ENCODE results near the gene ERCC4. TPM values are rescaled to one million over a fixed set of nuclear protein-coding genes. Genes with fewer than 3 reads are reported as not detected.

The ERCC4 gene
- total and polyA plus RNA-seq, 2 of the 8 experiments (the other 6 are each of a cell fraction or from before 2014, with no cell fraction given): 1.6 to 13.2 TPM

GRCh38 chr16:13996778-13997288, 76.9 kb downstream of the ERCC4 start:
- Histone ChIP-seq H4K8ac (ENCODE audit: extremely low read depth, insufficient read depth, low read length) (no peak overlapping the region), H4K5ac (ENCODE audit: insufficient read length, low read depth, low read length) (no peak overlapping the region), H2AK5ac (ENCODE audit: low read depth, low read length) (no peak overlapping the region), H4K20me1 (replicated peaks in 1 of 2; ENCODE audit: control insufficient read depth in 1 of 2, insufficient read depth in 2 of 2, low read length in 2 of 2) (no peaks in the 10 kb centered on the region), H2BK12ac (ENCODE audit: low read depth, low read length) (no peak overlapping the region), H2BK15ac (ENCODE audit: low read length) (no peak overlapping the region), H3K79me2 (ENCODE audit: control insufficient read depth in 1 of 2, insufficient read depth in 2 of 2, low read length in 2 of 2) (no peaks in the 10 kb centered on the region), H3K18ac (ENCODE audit: extremely low read depth, low read length) (no peak overlapping the region), H3K27me3 (replicated peaks in 1 of 4; ENCODE audit: control insufficient read depth in 3 of 4, extremely low read depth in 1 of 4, insufficient read depth in 3 of 4, low read length in 3 of 4) (no peaks in the 10 kb centered on the region), H3K4me1 (replicated peaks in 1 of 4; ENCODE audit: control insufficient read depth in 3 of 4, insufficient read depth in 4 of 4, low read length in 3 of 4) (no peaks in the 10 kb centered on the region), H3K4me3 (ENCODE audit: extremely low read depth in 1 of 4, insufficient read depth in 2 of 4, low read depth in 3 of 4, low read length in 4 of 4) (no peak overlapping the region), H3K4ac (replicated peaks; ENCODE audit: insufficient read length, low read depth, low read length) (no peak overlapping the region), H3K23me2 (ENCODE audit: low read depth, low read length) (no peaks in the 10 kb centered on the region), H3K36me3 (ENCODE audit: control insufficient read depth in 2 of 4, insufficient read depth in 4 of 4, low read length in 3 of 4) (no peaks in the 10 kb centered on the region), H2BK5ac (ENCODE audit: low read depth, low read length) (no peak overlapping the region), H2BK20ac (ENCODE audit: low read length) (no peak overlapping the region), H4K91ac (replicated peaks; ENCODE audit: insufficient read length, low read length) (no peak overlapping the region), H3K9ac (replicated peaks in 1 of 4; ENCODE audit: extremely low read depth in 1 of 4, low read depth in 3 of 4, low read length in 3 of 4) (no peak overlapping the region), H3K27ac (ENCODE audit: low read depth, low read length) (no peak overlapping the region), H2BK120ac (replicated peaks; ENCODE audit: low read depth, low read length) (no peak overlapping the region), H3K79me1 (ENCODE audit: low read depth, low read length) (no peaks in the 10 kb centered on the region), H2AFZ (ENCODE audit: low read length) (no peak overlapping the region), H3K9me3 (ENCODE audit: insufficient read depth in 2 of 2, low read depth in 1 of 2, low read length in 1 of 2) (no peaks in the 10 kb centered on the region), H3K23ac (ENCODE audit: insufficient read length) (no peak overlapping the region), H3K14ac (ENCODE audit: insufficient read length) (no peak overlapping the region), H3K56ac (replicated peaks; ENCODE audit: insufficient read length, low read depth, low read length) (no peak overlapping the region), H3K4me2 (ENCODE audit: insufficient read depth in 1 of 2, low read depth in 2 of 2, low read length in 2 of 2) (no peak overlapping the region)
- DNase-seq (ENCODE audit: low read depth in 1 of 2, low spot score in 2 of 2) (no peak), FAIRE-seq (no peak)
- no peak for TF ChIP-seq PHF8 (conservative IDR thresholded peaks at IDR 0.05; ENCODE audit: low read depth, low read length)
- no peak for TF ChIP-seq JUN (IDR thresholded peaks at IDR 0.05; ENCODE audit: low read depth, low read length)
- TF ChIP-seq GTF2F1 (IDR thresholded peaks at IDR 0.05; ENCODE audit: borderline replicate concordance, low read depth, low read length): no peak
- no peak for TF ChIP-seq EP300 (IDR thresholded peaks at IDR 0.05; ENCODE audit: borderline replicate concordance in 1 of 2, low read depth in 2 of 2, low read length in 2 of 2)
- TF ChIP-seq SUZ12 (IDR thresholded peaks at IDR 0.05; ENCODE audit: low read length): no peak
- no peak for TF ChIP-seq TAF1 (IDR thresholded peaks at IDR 0.05; ENCODE audit: low read depth, low read length)
- TF ChIP-seq FOSL1 (IDR thresholded peaks at IDR 0.05; ENCODE audit: insufficient read depth, low read depth, low read length): no peak
- no peak for TF ChIP-seq SRF (IDR thresholded peaks at IDR 0.05; ENCODE audit: low read depth, low read length)
- no peak for TF ChIP-seq RNF2 (IDR thresholded peaks at IDR 0.05; ENCODE audit: borderline replicate concordance, low read depth, low read length, missing control alignments, poor library complexity, severe bottlenecking)
- TF ChIP-seq SP2 (IDR thresholded peaks at IDR 0.05; ENCODE audit: low read length): no peak
- no peak for TF ChIP-seq SIX5 (IDR thresholded peaks at IDR 0.05; ENCODE audit: low read depth, low read length)
- ChIA-PET POLR2A (ENCODE audit: partially characterized antibody) (no interaction called here), CTCF (ENCODE audit: partially characterized antibody) (no interaction called here)
- 76% methylated on average over 11 of the region's 11 CpGs; no CpG with 5 or more reads in 1 of the 2 experiments for WGBS, 2 experiments (ENCODE audit: extremely low coverage in 1 of 2, insufficient coverage in 1 of 2, insufficient read length in 1 of 2, insufficient replicate concordance in 2 of 2, low coverage in 1 of 2, low lambda C conversion rate in 2 of 2, missing lambda C conversion rate in 1 of 2)
